Measurements from ENCODE around the gene CTBP2.

DNA sequence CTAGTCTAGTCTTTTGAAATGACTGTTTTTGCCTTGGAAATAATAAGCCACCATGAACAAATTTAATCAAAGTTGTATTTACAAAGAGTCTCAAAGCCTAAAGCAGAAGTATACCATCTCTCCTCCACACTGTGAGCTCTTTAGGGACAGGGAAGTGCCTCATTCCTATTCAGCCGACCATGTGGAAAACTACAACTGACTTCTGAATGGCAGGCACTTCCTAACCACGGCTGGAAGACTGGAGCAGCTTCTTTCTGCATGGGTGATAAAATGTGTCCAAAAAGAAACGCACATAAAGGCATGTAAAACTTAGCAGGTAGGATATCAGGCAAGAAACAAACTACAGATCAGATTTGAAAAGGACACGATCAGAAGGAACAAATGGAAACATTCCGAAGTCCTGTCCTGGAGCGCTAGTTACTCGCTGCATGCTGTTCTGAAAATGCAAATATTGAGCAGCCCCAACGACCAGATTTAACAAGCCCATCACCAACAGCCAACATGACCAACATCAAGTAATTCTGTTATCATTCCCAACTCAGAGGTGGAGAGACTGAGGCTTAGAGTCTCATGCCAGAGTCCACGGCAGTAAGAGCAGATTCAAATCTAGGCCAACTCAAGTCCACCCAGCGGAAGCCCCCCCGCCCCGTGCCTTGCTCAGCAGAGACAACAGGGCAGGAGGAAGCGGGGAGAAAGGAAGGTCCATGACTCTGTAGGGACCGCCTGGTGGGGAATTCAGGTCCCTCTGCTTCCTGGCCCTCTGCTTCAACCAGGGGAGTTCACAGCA lies 26.5 kb downstream of the CTBP2 start:
- TF ChIP-seq PKNOX1 (IDR thresholded peaks at IDR 0.05) (no peak), SUZ12 (IDR thresholded peaks at IDR 0.05) (no peak), SP1 (IDR thresholded peaks at IDR 0.05) (no peak), FOXM1 (IDR thresholded peaks at IDR 0.05; ENCODE audit: borderline replicate concordance) (no peak), FOXA1 (IDR thresholded peaks at IDR 0.05) (no peak), ELF4 (IDR thresholded peaks at IDR 0.05) (no peak), ZNF384 (IDR thresholded peaks at IDR 0.05) (no peak), BHLHE40 (IDR thresholded peaks at IDR 0.05; ENCODE audit: borderline replicate concordance) (no peak), LEF1 (IDR thresholded peaks at IDR 0.05; ENCODE audit: borderline replicate concordance) (no peak), HDGF (IDR thresholded peaks at IDR 0.05; ENCODE audit: borderline replicate concordance) (no peak), NFRKB (IDR thresholded peaks at IDR 0.05) (no peak), CTBP1 (IDR thresholded peaks at IDR 0.05; ENCODE audit: borderline replicate concordance) (no peak), FOXK2 (IDR thresholded peaks at IDR 0.05) (no peak)
